Lower lobe of right lung (tissue), 2 donors: Measurements from ENCODE around the gene RAB32. TPM values are rescaled to one million over a fixed set of nuclear protein-coding genes. Genes with fewer than 3 reads are reported as not detected.

ENCODE experiments used
- ATAC-seq, 2 donors: fragments of 200-7000 bp; cut with Tn5 transposase; one replicate each; pipeline ENCODE4 v1.9.1; 2020 to 2022; ENCODE audit warnings: mild to moderate bottlenecking in 2 of 2, moderate library complexity in 2 of 2
- DNase-seq: peaks from one replicate; pipeline ENCODE4 v3.0.0-alpha.2; 2020
- H3K27ac ChIP-seq: fragments of 200-600 bp; one replicate; pipeline ENCODE4 v1.8.0; 2022
- H3K27me3 ChIP-seq: fragments of 200-600 bp; one replicate; pipeline ENCODE4 v1.8.0; 2022; ENCODE audit warnings: low read depth
- H3K36me3 ChIP-seq: fragments of 200-600 bp; one replicate; pipeline ENCODE4 v1.8.0; 2022; ENCODE audit warnings: mild to moderate bottlenecking
- H3K4me1 ChIP-seq: fragments of 200-600 bp; one replicate; pipeline ENCODE4 v1.8.0; 2022
- H3K4me3 ChIP-seq: fragments of 200-600 bp; one replicate; pipeline ENCODE4 v1.8.0; 2022; ENCODE audit warnings: mild to moderate bottlenecking
- H3K9me3 ChIP-seq: fragments of 200-600 bp; one replicate; pipeline ENCODE4 v1.8.0; 2022
- CTCF ChIP-seq: fragments of 200-600 bp; IDR thresholded peaks from one replicate; pipeline ENCODE4 v1.8.0; 2022; ENCODE audit warnings: antibody characterized with exemption, mild to moderate bottlenecking
- intact Hi-C: fragments of 100-400 bp; cut with DNase I; formaldehyde crosslinking; loops from one replicate; pipeline ENCODE4 v1.11.0; 2022
- total RNA-seq: library from RNA; stranded (reverse); fragmentation: NEBNext Ultra II Directional; extraction: Animal tissue kit (Norgen Biotek cat#: 25700); gene quantifications from one replicate; pipeline ENCODE4 v1.2.1, GENCODE V29; 2021
- donor health status: DM: no; HTN: yes; CAD: no; lungs with severe emphysema.

The RAB32 gene
- total RNA-seq, 1 donor from 2014 or later, result 36.9 TPM

DNA sequence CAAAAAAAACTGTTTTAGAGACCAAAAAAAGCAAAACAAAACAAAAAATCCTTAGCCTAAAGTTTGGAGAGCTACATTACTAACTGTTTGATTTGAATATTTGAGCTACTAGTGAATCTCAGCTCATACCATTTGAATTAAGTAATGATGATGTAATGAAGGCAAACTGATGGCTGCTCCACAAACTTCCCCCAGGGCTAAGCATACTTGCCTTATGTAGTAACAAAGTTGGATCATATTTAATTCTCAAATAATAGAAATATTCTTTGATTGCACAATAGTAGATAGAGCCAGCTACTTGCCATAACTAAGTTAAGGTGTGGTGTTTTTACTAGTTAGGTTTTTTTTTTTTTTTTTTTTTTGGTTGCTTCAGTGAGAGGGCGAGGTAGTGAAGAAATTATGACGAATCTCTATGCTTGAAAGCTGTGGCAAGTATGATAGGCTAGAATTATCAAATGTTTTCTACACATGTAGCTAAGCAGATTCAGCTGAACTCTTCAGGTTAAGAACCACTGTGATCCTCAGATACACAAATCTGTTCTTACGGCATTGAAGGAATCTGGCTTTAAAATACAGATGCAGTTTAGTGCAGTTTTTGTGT, 2.9 kb downstream of the RAB32 start:
- H3K27ac ChIP-seq, result peak overlapping the region; percentile 97
- H3K4me3 ChIP-seq, result peak overlapping the region; percentile 85
- no peak for DNase-seq
- H3K36me3 ChIP-seq, result peaks cover 21% of the 10 kb centered on the region
- TF ChIP-seq CTCF, result no peak
- no peaks in the 10 kb centered on the region for H3K27me3 ChIP-seq
- ATAC-seq, result peak; percentile 11 to 61
- H3K9me3 ChIP-seq, result no peaks in the 10 kb centered on the region
- intact Hi-C loops, result no loop called here
- H3K4me1 ChIP-seq, result peaks cover 36% of the 10 kb centered on the region

- H3K27me3 ChIP-seq, result no peaks in the 10 kb centered on the region
- H3K9me3 ChIP-seq, result no peaks in the 10 kb centered on the region
- no peak for DNase-seq
- intact Hi-C loops, result no loop called here
- no peak overlapping the region for H3K27ac ChIP-seq
- ATAC-seq, result no peak
- no peak overlapping the region for H3K4me3 ChIP-seq
- TF ChIP-seq CTCF, result no peak
- H3K36me3 ChIP-seq, result peaks cover 25% of the 10 kb centered on the region
- peaks cover 43% of the 10 kb centered on the region for H3K4me1 ChIP-seq
Measured at GRCh38 chr6:146547889-146548288, 4.3 kb downstream of the RAB32 start.

DNA sequence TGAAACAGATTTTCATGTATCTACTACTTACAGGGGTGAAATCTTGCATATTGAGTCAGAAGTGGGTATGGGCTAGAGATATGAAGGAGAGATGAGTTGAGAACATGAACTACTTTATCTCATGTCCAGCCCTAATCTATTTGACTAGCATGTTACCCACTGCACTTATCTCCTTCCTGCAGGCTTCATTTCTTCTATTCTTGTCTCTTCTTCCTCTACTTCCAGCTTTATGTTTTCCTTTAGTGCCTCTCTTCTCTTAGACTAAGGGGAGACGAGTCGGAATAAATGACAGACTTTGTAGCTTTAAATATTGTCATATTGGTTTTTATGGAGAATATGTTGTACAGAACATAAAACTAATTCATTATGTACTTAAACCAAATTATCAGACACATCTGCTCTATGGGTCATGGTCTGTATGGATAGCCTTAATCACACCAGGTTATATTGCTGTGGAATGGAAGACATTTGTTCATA, 5.3 kb downstream of the RAB32 start:
- H3K9me3 ChIP-seq, result no peaks in the 10 kb centered on the region
- peaks cover 47% of the 10 kb centered on the region for H3K4me1 ChIP-seq
- no peak overlapping the region for H3K27ac ChIP-seq
- ATAC-seq (no peak), DNase-seq (no peak)
- H3K27me3 ChIP-seq, result no peaks in the 10 kb centered on the region
- no peak for TF ChIP-seq CTCF
- no peak overlapping the region for H3K4me3 ChIP-seq
- intact Hi-C loops, result no loop called here
- H3K36me3 ChIP-seq, result peaks cover 29% of the 10 kb centered on the region

- intact Hi-C loops, result no loop called here
- Histone ChIP-seq H3K27ac (no peak overlapping the region), H3K4me3 (no peak overlapping the region), H3K36me3 (peaks cover 45% of the 10 kb centered on the region), H3K4me1 (peaks cover 35% of the 10 kb centered on the region), H3K9me3 (no peaks in the 10 kb centered on the region), H3K27me3 (no peaks in the 10 kb centered on the region)
- DNase-seq (no peak), ATAC-seq (no peak)
- no peak for TF ChIP-seq CTCF
Measured at GRCh38 chr6:146550911-146551310, 7.3 kb downstream of the RAB32 start.

DNA sequence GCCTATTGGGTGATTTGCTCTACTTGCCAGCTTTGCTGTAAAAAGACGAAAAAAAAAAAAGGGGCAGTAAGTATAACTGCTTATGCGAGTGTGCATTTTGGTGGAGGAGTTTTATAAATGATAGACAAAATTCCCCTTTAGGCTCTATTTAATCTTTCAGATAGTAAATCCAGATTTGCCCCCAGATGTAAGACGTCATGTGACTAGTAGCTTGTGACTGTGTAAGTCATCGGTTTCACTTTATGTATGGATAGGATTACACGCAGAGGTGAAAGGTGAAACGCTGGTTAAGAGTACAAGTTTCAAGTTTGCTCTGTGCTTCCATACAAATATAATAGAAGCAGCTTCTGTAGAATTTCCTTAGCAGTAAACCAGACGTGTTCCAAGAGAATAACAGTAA, 7.9 kb downstream of the RAB32 start:
- DNase-seq (no peak), ATAC-seq (no peak)
- Histone ChIP-seq H3K36me3 (peaks cover 45% of the 10 kb centered on the region), H3K4me1 (peaks cover 29% of the 10 kb centered on the region), H3K4me3 (no peak overlapping the region), H3K27ac (no peak overlapping the region), H3K27me3 (no peaks in the 10 kb centered on the region), H3K9me3 (no peaks in the 10 kb centered on the region)
- intact Hi-C loops, result no loop called here
- TF ChIP-seq CTCF, result no peak
